ENCODE results near the gene SRGAP3. TPM values are rescaled to one million over a fixed set of nuclear protein-coding genes. Genes with fewer than 3 reads are reported as not detected.

Gene SRGAP3
- total RNA-seq, 1 donor from 2014 or later: 3.9 TPM

DNA sequence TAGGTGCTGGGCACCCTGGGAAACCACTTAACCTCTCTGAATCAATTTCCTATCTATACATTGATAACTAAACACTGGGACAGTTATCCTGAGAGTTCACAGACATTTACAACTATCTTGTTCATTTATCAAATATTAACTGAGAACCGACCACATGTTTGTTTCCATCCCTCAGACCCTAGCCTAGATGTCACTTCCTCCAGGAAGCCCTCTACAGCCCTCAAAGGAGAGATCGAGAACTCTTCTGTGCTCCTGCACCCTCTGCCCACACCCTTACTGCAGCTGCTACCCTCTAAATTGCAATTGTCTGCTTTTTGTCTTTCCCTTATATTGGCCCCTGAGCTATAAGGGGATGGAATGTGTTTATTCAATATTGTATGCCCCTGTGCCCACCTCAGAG lies 46.1 kb downstream of the SRGAP3 start:
- FAIRE-seq (no peak), DNase-seq (ENCODE audit: low read depth) (no peak)
- H3K27me3 Mint-ChIP-seq (ENCODE audit: low read depth, unreplicated experiment): peaks cover 12% of the 10 kb centered on the region
- Histone ChIP-seq H3K27ac (ENCODE audit: low read depth, low read length) (no peak overlapping the region), H3K4me3 (ENCODE audit: insufficient read depth, low read depth, low read length) (no peak overlapping the region), H3K4me2 (ENCODE audit: low read length) (no peak overlapping the region), H4K20me1 (ENCODE audit: insufficient read depth, low read length) (no peaks in the 10 kb centered on the region), H3K4me1 (ENCODE audit: insufficient read depth, low read length) (no peaks in the 10 kb centered on the region), H3K27me3 (ENCODE audit: insufficient read depth, low read length) (peaks cover 29% of the 10 kb centered on the region), H3K9me3 (ENCODE audit: insufficient read depth, low read depth, low read length) (no peaks in the 10 kb centered on the region), H3K36me3 (ENCODE audit: insufficient read depth, low read length) (no peaks in the 10 kb centered on the region), H2AFZ (ENCODE audit: low read depth, low read length) (no peak overlapping the region), H3K9ac (ENCODE audit: low read length) (no peak overlapping the region), H3K79me2 (ENCODE audit: insufficient read depth, low read length) (no peaks in the 10 kb centered on the region)
- H3K27ac Mint-ChIP-seq (ENCODE audit: unreplicated experiment): no peak overlapping the region
- TF ChIP-seq EZH2 (IDR thresholded peaks at IDR 0.05; ENCODE audit: insufficient read depth, low read length): no peak
- no peaks in the 10 kb centered on the region for H3K4me1 Mint-ChIP-seq (ENCODE audit: low read depth, unreplicated experiment)
- peaks cover 4% of the 10 kb centered on the region for H3K36me3 Mint-ChIP-seq (ENCODE audit: low read depth, unreplicated experiment)
- peaks cover 2% of the 10 kb centered on the region for H3K9me3 Mint-ChIP-seq (ENCODE audit: unreplicated experiment)
- no peak overlapping the region for H3K4me3 Mint-ChIP-seq (ENCODE audit: unreplicated experiment)

DNA sequence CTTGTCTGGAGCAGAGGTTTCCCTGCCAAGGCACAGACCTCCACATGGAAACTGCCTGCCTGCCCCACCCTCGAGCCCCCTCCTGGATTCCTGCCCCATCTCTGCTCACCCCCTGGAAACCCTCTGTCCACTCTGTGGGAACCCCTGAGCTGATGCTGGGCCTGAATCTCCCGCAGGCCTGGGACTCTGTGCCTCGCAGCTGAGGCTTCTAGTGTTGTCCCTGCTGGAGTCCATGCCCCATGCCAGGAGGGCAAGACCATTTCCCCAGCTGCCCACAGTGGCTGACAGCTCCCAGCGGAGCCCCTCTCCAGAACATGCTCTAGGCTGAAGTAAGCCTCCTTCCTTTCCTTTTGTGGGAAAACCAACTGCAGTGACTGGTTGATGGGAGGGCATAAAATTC lies 46.9 kb downstream of the SRGAP3 start:
- TF ChIP-seq CTCF (IDR thresholded peaks at IDR 0.05; ENCODE audit: insufficient read depth, low read depth, low read length) (no peak), EZH2 (IDR thresholded peaks at IDR 0.05; ENCODE audit: insufficient read depth, low read length) (no peak)
- no peak overlapping the region for H3K4me3 Mint-ChIP-seq (ENCODE audit: unreplicated experiment)
- H3K79me2 ChIP-seq (ENCODE audit: insufficient read depth, low read length): no peaks in the 10 kb centered on the region
- no peak overlapping the region for H3K4me3 ChIP-seq (ENCODE audit: insufficient read depth, low read depth, low read length)
- no peaks in the 10 kb centered on the region for H4K20me1 ChIP-seq (ENCODE audit: insufficient read depth, low read length)
- peaks cover 2% of the 10 kb centered on the region for H3K36me3 Mint-ChIP-seq (ENCODE audit: low read depth, unreplicated experiment)
- peaks cover 2% of the 10 kb centered on the region for H3K9me3 Mint-ChIP-seq (ENCODE audit: unreplicated experiment)
- H3K36me3 ChIP-seq (ENCODE audit: insufficient read depth, low read length): no peaks in the 10 kb centered on the region
- no peak overlapping the region for H3K27ac ChIP-seq (ENCODE audit: low read depth, low read length)
- peaks cover 34% of the 10 kb centered on the region for H3K27me3 ChIP-seq (ENCODE audit: insufficient read depth, low read length)
- no peak overlapping the region for H3K27ac Mint-ChIP-seq (ENCODE audit: unreplicated experiment)
- DNase-seq (ENCODE audit: low read depth) (no peak), FAIRE-seq (no peak)
- no peaks in the 10 kb centered on the region for H3K4me1 Mint-ChIP-seq (ENCODE audit: low read depth, unreplicated experiment)
- H3K9me3 ChIP-seq (ENCODE audit: insufficient read depth, low read depth, low read length): no peaks in the 10 kb centered on the region
- H2AFZ ChIP-seq (ENCODE audit: low read depth, low read length): no peak overlapping the region
- H3K9ac ChIP-seq (ENCODE audit: low read length): no peak overlapping the region
- no peaks in the 10 kb centered on the region for H3K4me1 ChIP-seq (ENCODE audit: insufficient read depth, low read length)
- no peak overlapping the region for H3K4me2 ChIP-seq (ENCODE audit: low read length)
- H3K27me3 Mint-ChIP-seq (ENCODE audit: low read depth, unreplicated experiment): peaks cover 12% of the 10 kb centered on the region

- H3K36me3 ChIP-seq (ENCODE audit: insufficient read depth, low read length): no peaks in the 10 kb centered on the region
- peaks cover 36% of the 10 kb centered on the region for H3K27me3 ChIP-seq (ENCODE audit: insufficient read depth, low read length)
- no peaks in the 10 kb centered on the region for H3K79me2 ChIP-seq (ENCODE audit: insufficient read depth, low read length)
- Mint-ChIP-seq H3K27me3 (ENCODE audit: low read depth, unreplicated experiment) (peaks cover 11% of the 10 kb centered on the region), H3K36me3 (ENCODE audit: low read depth, unreplicated experiment) (peaks cover 2% of the 10 kb centered on the region), H3K9me3 (ENCODE audit: unreplicated experiment) (no peaks in the 10 kb centered on the region), H3K4me3 (ENCODE audit: unreplicated experiment) (no peak overlapping the region), H3K27ac (ENCODE audit: unreplicated experiment) (no peak overlapping the region), H3K4me1 (ENCODE audit: low read depth, unreplicated experiment) (no peaks in the 10 kb centered on the region)
- no peak overlapping the region for H2AFZ ChIP-seq (ENCODE audit: low read depth, low read length)
- H4K20me1 ChIP-seq (ENCODE audit: insufficient read depth, low read length): no peaks in the 10 kb centered on the region
- H3K4me1 ChIP-seq (ENCODE audit: insufficient read depth, low read length): no peaks in the 10 kb centered on the region
- H3K4me3 ChIP-seq (ENCODE audit: insufficient read depth, low read depth, low read length): no peak overlapping the region
- H3K9me3 ChIP-seq (ENCODE audit: insufficient read depth, low read depth, low read length): no peaks in the 10 kb centered on the region
- H3K4me2 ChIP-seq (ENCODE audit: low read length): no peak overlapping the region
- FAIRE-seq (no peak), DNase-seq (ENCODE audit: low read depth) (no peak)
- TF ChIP-seq CTCF (IDR thresholded peaks at IDR 0.05; ENCODE audit: insufficient read depth, low read depth, low read length) (no peak), EZH2 (IDR thresholded peaks at IDR 0.05; ENCODE audit: insufficient read depth, low read length) (no peak)
- H3K9ac ChIP-seq (ENCODE audit: low read length): no peak overlapping the region
- no peak overlapping the region for H3K27ac ChIP-seq (ENCODE audit: low read depth, low read length)
Observed at GRCh38 chr3:9201955-9202354, 47.5 kb downstream of the SRGAP3 start.
